ENCODE data around the gene ATP10A. TPM values are rescaled to one million over a fixed set of nuclear protein-coding genes. Genes with fewer than 3 reads are reported as not detected.
A peak's percentile ranks its signal among the peaks of the same experiment; 100 is the strongest.

ATP10A gene
- total RNA-seq, 1 experiment from 2014 or later = not detected

- H3K9me3 Mint-ChIP-seq (ENCODE audit: unreplicated experiment) = no peaks in the 10 kb centered on the region
- POLR2A ChIA-PET = no interaction called here
- H3K36me3 Mint-ChIP-seq (ENCODE audit: insufficient read depth, unreplicated experiment) = no peaks in the 10 kb centered on the region
- H3K4me1 ChIP-seq = no peaks in the 10 kb centered on the region
- no TSS peak for BruUV-seq (replicated peaks)
- no peak overlapping the region for H3K27ac Mint-ChIP-seq (ENCODE audit: unreplicated experiment)
- no peak for DNase-seq
- TF ChIP-seq CTCF (IDR thresholded peaks at IDR 0.05; ENCODE audit: insufficient read depth in 1 of 2, low read depth in 1 of 2, low read length in 1 of 2, severe bottlenecking in 1 of 2, unreplicated experiment in 1 of 2) = no peak
- no peaks in the 10 kb centered on the region for H3K36me3 ChIP-seq (ENCODE audit: control insufficient read depth, insufficient read depth, low read length)
- H3K27me3 Mint-ChIP-seq (ENCODE audit: insufficient read depth, unreplicated experiment) = peaks cover 8% of the 10 kb centered on the region
- no peaks in the 10 kb centered on the region for H3K27me3 ChIP-seq (replicated peaks; ENCODE audit: control insufficient read depth, insufficient read depth, low read length)
- no peak overlapping the region for H3K4me3 ChIP-seq (ENCODE audit: low read depth, low read length)
- H3K4me1 Mint-ChIP-seq (ENCODE audit: low read depth, unreplicated experiment) = no peaks in the 10 kb centered on the region
- intact Hi-C loops (cut with micrococcal nuclease; ENCODE audit: unreplicated experiment) = no loop called here
- CTCF ChIA-PET = no interaction called here
- H3K9me3 ChIP-seq = no peaks in the 10 kb centered on the region
- H3K4me3 Mint-ChIP-seq (ENCODE audit: unreplicated experiment) = no peak overlapping the region
These were observed 50.3 kb downstream of the ATP10A start for GRCh38 chr15:25812845-25813244.

GRCh38 chr15:25812073-25812472 lies 51.1 kb downstream of the ATP10A start:
- no TSS peak for BruUV-seq (replicated peaks)
- CTCF ChIA-PET = no interaction called here
- H3K27me3 ChIP-seq (replicated peaks; ENCODE audit: control insufficient read depth, insufficient read depth, low read length) = no peaks in the 10 kb centered on the region
- POLR2A ChIA-PET = no interaction called here
- intact Hi-C loops (cut with micrococcal nuclease; ENCODE audit: unreplicated experiment) = no loop called here
- no peak overlapping the region for H3K27ac Mint-ChIP-seq (ENCODE audit: unreplicated experiment)
- H3K4me3 ChIP-seq (ENCODE audit: low read depth, low read length) = no peak overlapping the region
- H3K9me3 ChIP-seq = no peaks in the 10 kb centered on the region
- no peak for DNase-seq
- no peaks in the 10 kb centered on the region for H3K36me3 ChIP-seq (ENCODE audit: control insufficient read depth, insufficient read depth, low read length)
- no peak overlapping the region for H3K4me3 Mint-ChIP-seq (ENCODE audit: unreplicated experiment)
- no peaks in the 10 kb centered on the region for H3K4me1 Mint-ChIP-seq (ENCODE audit: low read depth, unreplicated experiment)
- H3K9me3 Mint-ChIP-seq (ENCODE audit: unreplicated experiment) = no peaks in the 10 kb centered on the region
- H3K27me3 Mint-ChIP-seq (ENCODE audit: insufficient read depth, unreplicated experiment) = peaks cover 8% of the 10 kb centered on the region
- no peak for TF ChIP-seq CTCF (IDR thresholded peaks at IDR 0.05; ENCODE audit: insufficient read depth in 1 of 2, low read depth in 1 of 2, low read length in 1 of 2, severe bottlenecking in 1 of 2, unreplicated experiment in 1 of 2)
- H3K4me1 ChIP-seq = no peaks in the 10 kb centered on the region
- no peaks in the 10 kb centered on the region for H3K36me3 Mint-ChIP-seq (ENCODE audit: insufficient read depth, unreplicated experiment)

DNA sequence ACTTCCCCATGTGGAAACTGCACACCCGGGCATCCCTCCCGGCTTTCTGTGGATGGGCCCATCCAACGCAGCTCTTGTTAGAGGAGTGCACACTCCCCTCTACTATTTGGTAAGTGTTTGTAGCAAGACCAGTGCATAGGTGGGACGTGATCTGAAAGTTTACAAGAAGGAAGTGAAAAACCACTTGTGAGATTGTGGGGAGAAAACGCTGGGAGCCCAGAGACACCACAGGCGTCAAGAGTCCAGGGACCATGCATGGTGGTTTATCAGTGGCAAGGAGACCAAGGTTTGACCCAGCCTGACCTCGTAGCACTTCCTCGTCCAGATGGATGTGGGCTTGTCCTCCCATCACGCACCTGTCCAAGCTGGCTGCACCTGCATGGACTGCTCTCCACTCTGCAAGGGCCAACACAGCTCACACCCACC lies 51.6 kb downstream of the ATP10A start:
- no peak for TF ChIP-seq CTCF (IDR thresholded peaks at IDR 0.05; ENCODE audit: insufficient read depth in 1 of 2, low read depth in 1 of 2, low read length in 1 of 2, severe bottlenecking in 1 of 2, unreplicated experiment in 1 of 2)
- Histone ChIP-seq H3K4me3 (ENCODE audit: low read depth, low read length) (no peak overlapping the region), H3K4me1 (no peaks in the 10 kb centered on the region), H3K9me3 (no peaks in the 10 kb centered on the region), H3K27me3 (replicated peaks; ENCODE audit: control insufficient read depth, insufficient read depth, low read length) (no peaks in the 10 kb centered on the region), H3K36me3 (ENCODE audit: control insufficient read depth, insufficient read depth, low read length) (no peaks in the 10 kb centered on the region)
- no peak for DNase-seq
- Mint-ChIP-seq H3K4me3 (ENCODE audit: unreplicated experiment) (no peak overlapping the region), H3K27ac (ENCODE audit: unreplicated experiment) (peak overlapping the region; percentile 29), H3K4me1 (ENCODE audit: low read depth, unreplicated experiment) (no peaks in the 10 kb centered on the region), H3K27me3 (ENCODE audit: insufficient read depth, unreplicated experiment) (peaks cover 8% of the 10 kb centered on the region), H3K9me3 (ENCODE audit: unreplicated experiment) (no peaks in the 10 kb centered on the region), H3K36me3 (ENCODE audit: insufficient read depth, unreplicated experiment) (no peaks in the 10 kb centered on the region)
- intact Hi-C loops (cut with micrococcal nuclease; ENCODE audit: unreplicated experiment) = no loop called here
- ChIA-PET POLR2A (no interaction called here), CTCF (interaction anchor here (0.6 kb wide), 1 partner anchor 123 kb away, joined by 3 read pairs; no protein-coding TSS in a partner anchor)
- no TSS peak for BruUV-seq (replicated peaks)

Measured in Caco-2 (cell line).